Gastroesophageal sphincter (tissue), 4 donors: ENCODE results near the gene PRICKLE1. TPM values are rescaled to one million over a fixed set of nuclear protein-coding genes. Genes with fewer than 3 reads are reported as not detected.

Source experiments
- ATAC-seq: fragments of 150-250 bp; one replicate; pipeline ENCODE4 v1.9.1; 2016; ENCODE audit warnings: mild to moderate bottlenecking, moderate library complexity
- H3K27ac ChIP-seq, 4 donors: fragments of 200-600 bp; sonication (generic) in 3 of 4; 1 replicate in 3 of 4; 2 replicates in 1 of 4; pipeline ENCODE4 v1.5.1; 2016 to 2019
- H3K27me3 ChIP-seq: fragments of 200-600 bp; sonication (generic); one replicate; pipeline ENCODE4 v1.5.1; 2019
- H3K36me3 ChIP-seq, 2 donors: fragments of 200-600 bp; sonication (generic); one replicate each; pipeline ENCODE4 v1.5.1; 2019; ENCODE audit warnings: control low read depth in 1 of 2
- H3K4me1 ChIP-seq, 3 donors: fragments of 200-600 bp; sonication (generic); 1 replicate in 2 of 3; 2 replicates in 1 of 3; pipeline ENCODE4 v1.5.1; 2016 to 2019; ENCODE audit warnings: control low read depth in 2 of 3
- H3K4me3 ChIP-seq, 2 donors: fragments of 200-600 bp; sonication (generic); one replicate each; pipeline ENCODE4 v1.5.1; 2019; ENCODE audit warnings: mild to moderate bottlenecking in 1 of 2, moderate library complexity in 1 of 2
- H3K9me3 ChIP-seq, 3 donors: fragments of 200-600 bp; sonication (generic); one replicate each; pipeline ENCODE4 v1.5.1; 2017 to 2019; ENCODE audit warnings: control low read depth in 2 of 3
- CTCF ChIP-seq, 4 experiments: fragments of 200-600 bp in 2 of 4; fragments of 450-650 bp in 2 of 4; sonication (generic) in 1 of 4; IDR thresholded peaks; one replicate each; pipeline ENCODE4 v1.5.1; 2017 to 2019; ENCODE audit warnings: antibody characterized with exemption in 4 of 4, mild to moderate bottlenecking in 2 of 4, moderate library complexity in 2 of 4
- EP300 ChIP-seq: sonication (generic); formaldehyde crosslinking; IDR thresholded peaks from one replicate; pipeline ENCODE4 v1.6.1; 2017; ENCODE audit warnings: antibody characterized with exemption, mild to moderate bottlenecking
- POLR2A ChIP-seq, 2 donors: fragments of 450-650 bp; IDR thresholded peaks; one replicate each; pipeline ENCODE4 v1.6.1; 2017; ENCODE audit warnings: antibody characterized with exemption in 2 of 2, mild to moderate bottlenecking in 2 of 2, moderate library complexity in 1 of 2
- POLR2AphosphoS5 ChIP-seq: sonication (generic); formaldehyde crosslinking; IDR thresholded peaks from one replicate; pipeline ENCODE4 v1.6.1; 2017; ENCODE audit warnings: antibody characterized with exemption
- WGBS, 2 donors: methylation state at CpG; one replicate each; pipeline ENCODE4 v1.1.5; 2018; ENCODE audit warnings: low coverage in 1 of 2; 5-methylcytosine and 5-hydroxymethylcytosine counted together
- total RNA-seq, 4 donors: library from RNA; depleted of rRNA; stranded (reverse); fragments of >200 nt; gene quantifications; one replicate each; pipeline ENCODE4 v1.1.0, GENCODE V29; 2016

Gene PRICKLE1
- total RNA-seq, 4 donors from 2014 or later: 8.3 to 30.0 (median 23.3) TPM

- no peak for ATAC-seq
- peaks cover 0 to 44% of the 10 kb centered on the region in 2 donors for H3K36me3 ChIP-seq
- WGBS, 2 donors: 96% methylated on average over 9 to 11 of the region's 11 CpGs
- no peak overlapping the region for H3K27ac ChIP-seq
- no peaks in the 10 kb centered on the region for H3K27me3 ChIP-seq
- no peak overlapping the region for H3K4me3 ChIP-seq
- H3K9me3 ChIP-seq: no peaks in the 10 kb centered on the region
- no peak for TF ChIP-seq CTCF (IDR thresholded peaks at IDR 0.05)
- TF ChIP-seq EP300: no peak
- no peak for TF ChIP-seq POLR2A (IDR thresholded peaks at IDR 0.05)
- no peak for TF ChIP-seq POLR2AphosphoS5
- H3K4me1 ChIP-seq: no peaks in the 10 kb centered on the region
Measured at GRCh38 chr12:42440608-42441007, 148.9 kb downstream of the PRICKLE1 start.

- ATAC-seq: no peak
- H3K27me3 ChIP-seq: no peaks in the 10 kb centered on the region
- no peaks in the 10 kb centered on the region for H3K4me1 ChIP-seq
- H3K9me3 ChIP-seq: no peaks in the 10 kb centered on the region
- no peak overlapping the region for H3K27ac ChIP-seq
- no peak for TF ChIP-seq CTCF (IDR thresholded peaks at IDR 0.05)
- no peak for TF ChIP-seq POLR2A (IDR thresholded peaks at IDR 0.05)
- TF ChIP-seq EP300: no peak
- no peak for TF ChIP-seq POLR2AphosphoS5
- 97 to 100% methylated on average over 5 of the region's 5 CpGs for WGBS, 2 donors
- no peak overlapping the region for H3K4me3 ChIP-seq
- H3K36me3 ChIP-seq: peaks cover 0 to 25% of the 10 kb centered on the region in 2 donors
Measured at GRCh38 chr12:42432517-42433140, 156.9 kb downstream of the PRICKLE1 start.

DNA sequence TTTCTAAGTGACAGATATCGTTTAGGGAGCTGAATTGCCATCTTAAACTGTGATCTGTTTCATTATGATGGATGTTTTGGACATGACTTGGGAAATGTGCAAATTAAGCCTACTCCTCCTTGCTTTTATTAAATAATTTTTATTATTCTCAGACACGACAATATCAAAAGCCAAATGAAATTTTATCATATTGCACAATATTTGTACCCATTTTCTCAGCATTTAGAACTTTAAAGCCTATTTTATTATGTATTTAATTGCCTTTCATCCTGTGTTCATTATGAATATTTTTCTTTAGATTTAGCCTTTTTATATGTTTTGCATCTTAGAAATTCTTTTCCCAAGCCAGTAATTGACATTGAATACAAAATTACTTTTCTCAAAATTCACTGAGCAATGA lies 160.7 kb downstream of the PRICKLE1 start:
- peaks cover 0 to 25% of the 10 kb centered on the region in 2 donors for H3K36me3 ChIP-seq
- no peaks in the 10 kb centered on the region for H3K9me3 ChIP-seq
- no peak overlapping the region for H3K4me3 ChIP-seq
- no peaks in the 10 kb centered on the region for H3K27me3 ChIP-seq
- WGBS, 2 donors: 44 to 79% methylated on average over 2 of the region's 2 CpGs
- no peak overlapping the region for H3K27ac ChIP-seq
- no peaks in the 10 kb centered on the region for H3K4me1 ChIP-seq
- no peak for TF ChIP-seq EP300
- no peak for TF ChIP-seq CTCF (IDR thresholded peaks at IDR 0.05)
- no peak for TF ChIP-seq POLR2AphosphoS5
- no peak for TF ChIP-seq POLR2A (IDR thresholded peaks at IDR 0.05)
- ATAC-seq: no peak

DNA sequence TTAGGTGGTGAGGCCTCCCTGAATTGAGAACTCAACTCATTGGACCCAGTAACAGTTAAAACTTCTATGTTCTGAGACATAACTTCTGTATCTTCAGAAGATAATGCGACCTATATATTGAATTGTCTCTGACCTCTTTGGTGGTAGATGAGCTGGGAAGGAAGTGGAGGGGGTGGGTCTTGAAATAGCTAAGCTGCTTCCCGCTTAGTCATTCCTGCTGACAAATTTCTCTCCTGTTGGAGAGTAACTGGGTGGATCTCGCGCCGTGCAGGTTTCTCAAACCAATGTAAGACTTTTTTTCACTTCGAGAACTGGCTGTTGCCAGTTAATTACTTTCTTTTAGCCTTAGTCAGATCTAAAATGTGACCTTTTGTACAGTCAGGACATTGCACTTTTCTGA lies 162.8 kb downstream of the PRICKLE1 start:
- TF ChIP-seq EP300 (no peak), CTCF (IDR thresholded peaks at IDR 0.05) (no peak), POLR2A (IDR thresholded peaks at IDR 0.05) (no peak), POLR2AphosphoS5 (no peak)
- H3K9me3 ChIP-seq: no peaks in the 10 kb centered on the region
- H3K27ac ChIP-seq: no peak overlapping the region
- WGBS, 2 donors: 77 to 83% methylated on average over 6 of the region's 6 CpGs
- ATAC-seq: no peak
- H3K27me3 ChIP-seq: no peaks in the 10 kb centered on the region
- H3K4me3 ChIP-seq: no peak overlapping the region
- peaks cover 0 to 10% of the 10 kb centered on the region in 2 donors for H3K36me3 ChIP-seq
- H3K4me1 ChIP-seq: peaks cover 0 to 12% (median 0%) of the 10 kb centered on the region in 3 donors

DNA sequence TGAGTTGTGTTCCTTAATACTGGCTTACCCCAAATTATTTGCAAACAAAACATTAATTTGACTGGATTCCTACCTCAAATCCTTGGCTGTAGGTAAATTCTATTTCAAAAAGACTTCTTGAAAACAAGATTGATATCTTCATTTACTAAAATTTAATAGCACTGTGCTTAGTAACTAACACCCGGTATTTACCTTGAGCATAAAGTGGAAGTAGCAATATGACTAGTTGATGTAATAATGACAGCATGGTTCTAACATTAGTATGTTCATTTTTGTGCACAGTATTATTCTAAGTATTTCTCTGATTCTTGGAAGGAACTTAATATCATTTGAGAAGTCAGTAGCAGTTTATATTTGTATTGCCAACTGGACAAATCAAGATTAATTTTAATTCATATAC lies 166.8 kb downstream of the PRICKLE1 start:
- Histone ChIP-seq H3K36me3 (no peaks in the 10 kb centered on the region), H3K4me3 (no peak overlapping the region), H3K27me3 (no peaks in the 10 kb centered on the region), H3K27ac (no peak overlapping the region), H3K9me3 (no peaks in the 10 kb centered on the region), H3K4me1 (peaks cover 0 to 15% (median 0%) of the 10 kb centered on the region in 3 donors)
- TF ChIP-seq POLR2A (IDR thresholded peaks at IDR 0.05) (no peak), CTCF (IDR thresholded peaks at IDR 0.05) (no peak), EP300 (no peak), POLR2AphosphoS5 (no peak)
- 81 to 100% methylated on average over 1 of the region's 1 CpG for WGBS, 2 donors
- no peak for ATAC-seq
